ENCODE results near the gene DRD4. TPM values are rescaled to one million over a fixed set of nuclear protein-coding genes. Genes with fewer than 3 reads are reported as not detected.

The DRD4 gene
- total and polyA plus RNA-seq, 2 of the 8 experiments (the other 6 are each of a cell fraction or from before 2014, with no cell fraction given), result 3.4 to 4.9 TPM

GRCh38 chr11:641806-642370 is 4.8 kb downstream of the DRD4 start:
- H4K20me1 ChIP-seq (replicated peaks in 1 of 2; ENCODE audit: control insufficient read depth in 1 of 2, insufficient read depth in 2 of 2, low read length in 2 of 2), result peaks cover 0 to 5% of the 10 kb centered on the region in 2 experiments
- DNase-seq (ENCODE audit: low read depth in 1 of 2, low spot score in 2 of 2), result no peak
- 0 out of 2 replicates have a peak overlapping the region, but pooled peaks have one; percentile 35 for H2BK5ac ChIP-seq (ENCODE audit: low read depth, low read length)
- H3K27ac ChIP-seq (ENCODE audit: low read depth, low read length), result 0 out of 2 replicates have a peak overlapping the region, but pooled peaks have one; percentile 13
- H3K23me2 ChIP-seq (ENCODE audit: low read depth, low read length), result peaks cover 18% of the 10 kb centered on the region; the same call in 1 of the 2 replicates
- H3K18ac ChIP-seq (ENCODE audit: extremely low read depth, low read length), result no peak overlapping the region
- H3K9me3 ChIP-seq (ENCODE audit: insufficient read depth in 2 of 2, low read depth in 1 of 2, low read length in 1 of 2), result no peaks in the 10 kb centered on the region; a peak in 1 of 4 replicates
- H3K4me1 ChIP-seq (replicated peaks in 1 of 4; ENCODE audit: control insufficient read depth in 3 of 4, insufficient read depth in 4 of 4, low read length in 3 of 4), result peaks cover 0 to 28% (median 18%) of the 10 kb centered on the region in 4 experiments; a peak in 6 of 7 replicates
- no peak overlapping the region for H3K56ac ChIP-seq (replicated peaks; ENCODE audit: insufficient read length, low read depth, low read length)
- no peak overlapping the region for H2BK12ac ChIP-seq (ENCODE audit: low read depth, low read length)
- no peak overlapping the region for H3K4ac ChIP-seq (replicated peaks; ENCODE audit: insufficient read length, low read depth, low read length)
- no peak for FAIRE-seq
- 89% methylated on average over 16 of the region's 19 CpGs; no CpG with 5 or more reads in 1 of the 2 experiments for WGBS, 2 experiments (ENCODE audit: extremely low coverage in 1 of 2, insufficient coverage in 1 of 2, insufficient read length in 1 of 2, insufficient replicate concordance in 2 of 2, low coverage in 1 of 2, low lambda C conversion rate in 2 of 2, missing lambda C conversion rate in 1 of 2)
- H4K91ac ChIP-seq (replicated peaks; ENCODE audit: insufficient read length, low read length), result no peak overlapping the region
- H2BK20ac ChIP-seq (ENCODE audit: low read length), result no peak overlapping the region
- no peak overlapping the region for H4K5ac ChIP-seq (ENCODE audit: insufficient read length, low read depth, low read length)
- no peak overlapping the region for H3K14ac ChIP-seq (ENCODE audit: insufficient read length)
- no peak overlapping the region for H3K23ac ChIP-seq (ENCODE audit: insufficient read length)
- H3K79me1 ChIP-seq (ENCODE audit: low read depth, low read length), result no peaks in the 10 kb centered on the region
- ChIA-PET POLR2A (ENCODE audit: partially characterized antibody) (interaction anchor here (0.6 to 1.6 kb wide), 15 partner anchors 17 to 201 kb away, joined by 3 to 10 read pairs (median 3); partner anchors contain the start of genes POLR2L and TSPAN4), CTCF (ENCODE audit: partially characterized antibody) (interaction anchor here (1.0 to 1.8 kb wide), 5 partner anchors 17 to 115 kb away, joined by 3 to 4 read pairs (median 3); partner anchors contain the start of gene TALDO1)
- H3K4me3 ChIP-seq (ENCODE audit: extremely low read depth in 1 of 4, insufficient read depth in 2 of 4, low read depth in 3 of 4, low read length in 4 of 4), result no peak overlapping the region
- H2BK120ac ChIP-seq (replicated peaks; ENCODE audit: low read depth, low read length), result no peak overlapping the region
- H3K79me2 ChIP-seq (ENCODE audit: control insufficient read depth in 1 of 2, insufficient read depth in 2 of 2, low read length in 2 of 2), result no peaks in the 10 kb centered on the region
- no peak overlapping the region for H4K8ac ChIP-seq (ENCODE audit: extremely low read depth, insufficient read depth, low read length)
- no peak overlapping the region for H3K4me2 ChIP-seq (ENCODE audit: insufficient read depth in 1 of 2, low read depth in 2 of 2, low read length in 2 of 2)
- H2AK5ac ChIP-seq (ENCODE audit: low read depth, low read length), result no peak overlapping the region
- H3K36me3 ChIP-seq (ENCODE audit: control insufficient read depth in 2 of 4, insufficient read depth in 4 of 4, low read length in 3 of 4), result peaks cover 0 to 3% (median 0%) of the 10 kb centered on the region in 4 experiments; a peak in 1 of 8 replicates
- no peak overlapping the region for H3K9ac ChIP-seq (replicated peaks in 1 of 4; ENCODE audit: extremely low read depth in 1 of 4, low read depth in 3 of 4, low read length in 3 of 4)
- H3K27me3 ChIP-seq (replicated peaks in 1 of 4; ENCODE audit: control insufficient read depth in 3 of 4, extremely low read depth in 1 of 4, insufficient read depth in 3 of 4, low read length in 3 of 4), result peaks cover 12 to 32% (median 28%) of the 10 kb centered on the region in 4 experiments
- H2BK15ac ChIP-seq (ENCODE audit: low read length), result no peak overlapping the region
- H2AFZ ChIP-seq (ENCODE audit: low read length), result no peak overlapping the region
- no peak for TF ChIP-seq CHD1 (IDR thresholded peaks at IDR 0.05; ENCODE audit: low read depth, low read length)
- no peak for TF ChIP-seq TAF7 (optimal IDR thresholded peaks at IDR 0.05; ENCODE audit: borderline replicate concordance, low read depth, low read length)
- TF ChIP-seq SIN3A (conservative IDR thresholded peaks at IDR 0.05 in 1 of 2, IDR thresholded peaks at IDR 0.05 in 1 of 2; ENCODE audit: low read depth in 1 of 2, low read length in 2 of 2), result no peak
- TF ChIP-seq TAF1 (IDR thresholded peaks at IDR 0.05; ENCODE audit: low read depth, low read length), result no peak
- TF ChIP-seq SUZ12 (IDR thresholded peaks at IDR 0.05; ENCODE audit: low read length), result no peak
- no peak for TF ChIP-seq BCL11A (IDR thresholded peaks at IDR 0.05; ENCODE audit: low read depth in 2 of 2, low read length in 2 of 2)
- no peak for TF ChIP-seq POU5F1 (IDR thresholded peaks at IDR 0.05; ENCODE audit: low read depth, low read length)
- TF ChIP-seq SP2 (IDR thresholded peaks at IDR 0.05; ENCODE audit: low read length), result no peak
- TF ChIP-seq CHD2 (IDR thresholded peaks at IDR 0.05; ENCODE audit: low read length), result no peak
- no peak for TF ChIP-seq ZNF274 (IDR thresholded peaks at IDR 0.05; ENCODE audit: borderline replicate concordance, extremely low read depth, low read length)
- no peak for TF ChIP-seq TCF12 (IDR thresholded peaks at IDR 0.05; ENCODE audit: low read depth, low read length)
- TF ChIP-seq, protein P1, sequence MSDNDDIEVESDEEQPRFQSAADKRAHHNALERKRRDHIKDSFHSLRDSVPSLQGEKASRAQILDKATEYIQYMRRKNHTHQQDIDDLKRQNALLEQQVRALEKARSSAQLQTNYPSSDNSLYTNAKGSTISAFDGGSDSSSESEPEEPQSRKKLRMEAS (IDR thresholded peaks at IDR 0.05), result no peak
- TF ChIP-seq EZH2 (IDR thresholded peaks at IDR 0.05; ENCODE audit: low read depth, low read length, severe bottlenecking), result no peak

Measured in H1 (cell line).